ENCODE data around the gene IRAG1.

DNA sequence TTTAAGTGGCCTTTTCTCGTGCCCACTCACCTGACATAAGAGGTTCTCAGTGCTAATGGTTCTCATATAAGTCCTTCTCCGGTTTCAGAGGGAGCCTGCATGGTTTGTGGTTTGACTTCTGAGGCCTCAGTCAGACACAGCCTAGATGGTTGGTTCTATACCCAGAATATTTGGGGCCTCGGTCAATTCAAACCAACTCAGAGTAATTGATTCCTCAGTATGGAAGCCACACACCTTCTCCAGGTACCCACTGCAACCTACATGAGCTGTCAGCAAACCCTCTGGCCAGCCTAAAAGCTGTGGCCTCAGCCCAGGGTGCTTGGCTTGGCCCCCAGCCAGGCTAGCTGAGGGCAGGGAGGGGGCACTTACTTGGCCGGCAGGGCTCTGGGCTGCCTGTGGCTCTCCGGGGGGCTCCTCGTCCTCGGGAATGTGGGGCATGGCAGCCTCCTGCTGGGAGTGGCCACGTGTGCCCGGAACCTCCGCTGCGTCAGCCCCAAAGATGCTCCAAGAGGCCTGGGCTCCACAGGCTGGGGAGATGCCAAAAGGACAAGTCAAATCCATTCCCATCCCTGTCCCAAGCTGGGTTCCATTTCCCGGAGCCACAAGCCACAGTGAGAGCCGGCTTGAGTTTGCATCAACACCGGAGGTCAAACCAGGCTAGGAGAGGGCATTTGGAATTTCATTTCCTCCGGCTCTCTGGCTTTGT lies 41.7 kb downstream of the IRAG1 start:
- TF ChIP-seq, protein P1, sequence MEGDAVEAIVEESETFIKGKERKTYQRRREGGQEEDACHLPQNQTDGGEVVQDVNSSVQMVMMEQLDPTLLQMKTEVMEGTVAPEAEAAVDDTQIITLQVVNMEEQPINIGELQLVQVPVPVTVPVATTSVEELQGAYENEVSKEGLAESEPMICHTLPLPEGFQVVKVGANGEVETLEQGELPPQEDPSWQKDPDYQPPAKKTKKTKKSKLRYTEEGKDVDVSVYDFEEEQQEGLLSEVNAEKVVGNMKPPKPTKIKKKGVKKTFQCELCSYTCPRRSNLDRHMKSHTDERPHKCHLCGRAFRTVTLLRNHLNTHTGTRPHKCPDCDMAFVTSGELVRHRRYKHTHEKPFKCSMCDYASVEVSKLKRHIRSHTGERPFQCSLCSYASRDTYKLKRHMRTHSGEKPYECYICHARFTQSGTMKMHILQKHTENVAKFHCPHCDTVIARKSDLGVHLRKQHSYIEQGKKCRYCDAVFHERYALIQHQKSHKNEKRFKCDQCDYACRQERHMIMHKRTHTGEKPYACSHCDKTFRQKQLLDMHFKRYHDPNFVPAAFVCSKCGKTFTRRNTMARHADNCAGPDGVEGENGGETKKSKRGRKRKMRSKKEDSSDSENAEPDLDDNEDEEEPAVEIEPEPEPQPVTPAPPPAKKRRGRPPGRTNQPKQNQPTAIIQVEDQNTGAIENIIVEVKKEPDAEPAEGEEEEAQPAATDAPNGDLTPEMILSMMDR (IDR thresholded peaks at IDR 0.05): no peak
- no peak for TF ChIP-seq POLR2A (IDR thresholded peaks at IDR 0.05)
- no peak for TF ChIP-seq EP300 (IDR thresholded peaks at IDR 0.05)

Data from ovary (tissue), 3 donors.